K562 (cell line): ENCODE results near the gene SLC2A10. TPM values are rescaled to one million over a fixed set of nuclear protein-coding genes. Genes with fewer than 3 reads are reported as not detected.

Source experiments
- BCOR ChIP-seq: fragments of 450-650 bp; IDR thresholded peaks from 2 replicates; pipeline ENCODE4 v1.6.1; 2016
- CBFA2T2 ChIP-seq: fragments of 450-650 bp; conservative IDR thresholded peaks from 2 replicates; pipeline ENCODE4 v1.6.1; 2017; ENCODE audit warnings: mild to moderate bottlenecking
- ETV1 ChIP-seq: fragments of 450-650 bp; conservative IDR thresholded peaks from 2 replicates; pipeline ENCODE4 v1.6.1; 2016; ENCODE audit warnings: missing genetic modification characterization, control low read depth, low read depth, missing compliant biosample characterization
- MECOM ChIP-seq: fragments of 250-450 bp; sonication (Bioruptor Pico); IDR thresholded peaks from 2 replicates; pipeline ENCODE4 v1.8.0; 2022; ENCODE audit warnings: inconsistent platforms
- U2AF2 ChIP-seq: fragments of 200-400 bp; formaldehyde crosslinking; optimal IDR thresholded peaks from 2 replicates; pipeline ENCODE3; 2017; ENCODE audit warnings: low read depth, mild to moderate bottlenecking, low read length
- polyA plus RNA-seq, 8 experiments: library from polyadenylated mRNA; depleted of rRNA in 4 of 8; stranded (reverse) in 5 of 8; unstranded in 3 of 8; fragments of >200 nt; fragmentation: Nextera tagmentation in 2 of 8; fragmentation: Illumina TruSeq in 1 of 8; extraction: Ambion mirVana in 2 of 8; extraction: Trizol in 1 of 8; gene quantifications; 2 replicates each; pipeline versions ENCODE4 v1.2.1 to v1.2.3, GENCODE V29; 2011 to 2014; ENCODE audit warnings: inconsistent platforms in 1 of 8, missing spikeins in 1 of 8
- total RNA-seq, 7 experiments: library from RNA; depleted of rRNA in 6 of 7; stranded (reverse); fragments of >200 nt in 6 of 7; fragmentation: Illumina TruSeq in 2 of 7; extraction: Trizol in 2 of 7; gene quantifications; 2 replicates each; pipeline versions ENCODE4 v1.2.1 to v1.2.3, GENCODE V29; 2011 to 2021; ENCODE audit warnings: low replicate concordance in 1 of 7
- TF ChIP-seq, protein P1 (sequence below): fragments of 200-600 bp; sonication (generic); IDR thresholded peaks from one replicate; pipeline ENCODE4 v1.6.1; 2012; ENCODE audit warnings: mild to moderate bottlenecking, low read depth, low read length, inconsistent platforms

The SLC2A10 gene
- total and polyA plus RNA-seq, 9 of the 15 experiments (the other 6 are each of a cell fraction or from before 2014, with no cell fraction given) = 0.01 to 1.8 (median 0.10) TPM

DNA sequence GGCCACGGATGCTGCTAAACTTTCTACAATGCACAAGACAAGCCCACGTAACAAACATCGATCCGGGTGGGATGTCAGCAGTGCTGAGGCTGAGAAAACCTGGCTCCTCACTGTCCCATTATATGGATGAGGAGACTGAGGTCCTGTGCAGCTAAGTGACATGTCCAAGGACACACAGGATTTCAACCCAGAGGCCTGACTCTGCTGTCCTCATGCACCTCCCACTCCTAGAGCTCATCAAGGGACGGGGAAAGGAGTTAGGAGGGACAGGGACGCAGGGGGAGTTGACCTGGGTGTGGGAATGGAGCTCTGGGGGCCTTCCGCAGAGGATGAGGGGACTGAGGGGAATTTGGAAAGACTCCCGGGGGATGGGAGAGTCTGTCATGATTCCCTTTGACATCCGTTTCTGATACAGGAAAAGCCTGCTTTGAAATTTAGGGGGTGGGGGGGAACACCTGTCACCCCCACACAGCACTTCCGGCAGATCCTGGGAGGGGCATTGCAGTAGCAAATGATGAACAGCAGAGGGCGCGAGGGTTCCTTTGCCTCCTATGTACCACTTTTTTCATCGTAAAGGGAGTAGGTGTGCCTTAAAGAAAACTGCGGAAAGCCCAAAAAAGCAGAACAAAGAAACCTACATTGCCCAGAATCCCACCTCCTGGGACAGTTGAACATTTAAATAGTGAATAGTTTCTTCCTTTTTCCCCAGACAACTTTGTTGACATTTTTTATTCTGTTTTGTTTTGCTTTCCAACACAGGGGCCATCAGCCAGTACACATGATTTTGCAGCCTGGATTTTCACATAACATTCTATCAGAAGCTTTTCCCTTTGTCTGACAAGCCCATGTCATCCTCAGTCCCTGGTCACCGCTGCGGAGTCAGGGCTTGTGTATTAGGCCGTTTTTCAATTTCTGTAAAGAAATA lies 48.6 kb downstream of the SLC2A10 start (continued):
- TF ChIP-seq, protein P1, sequence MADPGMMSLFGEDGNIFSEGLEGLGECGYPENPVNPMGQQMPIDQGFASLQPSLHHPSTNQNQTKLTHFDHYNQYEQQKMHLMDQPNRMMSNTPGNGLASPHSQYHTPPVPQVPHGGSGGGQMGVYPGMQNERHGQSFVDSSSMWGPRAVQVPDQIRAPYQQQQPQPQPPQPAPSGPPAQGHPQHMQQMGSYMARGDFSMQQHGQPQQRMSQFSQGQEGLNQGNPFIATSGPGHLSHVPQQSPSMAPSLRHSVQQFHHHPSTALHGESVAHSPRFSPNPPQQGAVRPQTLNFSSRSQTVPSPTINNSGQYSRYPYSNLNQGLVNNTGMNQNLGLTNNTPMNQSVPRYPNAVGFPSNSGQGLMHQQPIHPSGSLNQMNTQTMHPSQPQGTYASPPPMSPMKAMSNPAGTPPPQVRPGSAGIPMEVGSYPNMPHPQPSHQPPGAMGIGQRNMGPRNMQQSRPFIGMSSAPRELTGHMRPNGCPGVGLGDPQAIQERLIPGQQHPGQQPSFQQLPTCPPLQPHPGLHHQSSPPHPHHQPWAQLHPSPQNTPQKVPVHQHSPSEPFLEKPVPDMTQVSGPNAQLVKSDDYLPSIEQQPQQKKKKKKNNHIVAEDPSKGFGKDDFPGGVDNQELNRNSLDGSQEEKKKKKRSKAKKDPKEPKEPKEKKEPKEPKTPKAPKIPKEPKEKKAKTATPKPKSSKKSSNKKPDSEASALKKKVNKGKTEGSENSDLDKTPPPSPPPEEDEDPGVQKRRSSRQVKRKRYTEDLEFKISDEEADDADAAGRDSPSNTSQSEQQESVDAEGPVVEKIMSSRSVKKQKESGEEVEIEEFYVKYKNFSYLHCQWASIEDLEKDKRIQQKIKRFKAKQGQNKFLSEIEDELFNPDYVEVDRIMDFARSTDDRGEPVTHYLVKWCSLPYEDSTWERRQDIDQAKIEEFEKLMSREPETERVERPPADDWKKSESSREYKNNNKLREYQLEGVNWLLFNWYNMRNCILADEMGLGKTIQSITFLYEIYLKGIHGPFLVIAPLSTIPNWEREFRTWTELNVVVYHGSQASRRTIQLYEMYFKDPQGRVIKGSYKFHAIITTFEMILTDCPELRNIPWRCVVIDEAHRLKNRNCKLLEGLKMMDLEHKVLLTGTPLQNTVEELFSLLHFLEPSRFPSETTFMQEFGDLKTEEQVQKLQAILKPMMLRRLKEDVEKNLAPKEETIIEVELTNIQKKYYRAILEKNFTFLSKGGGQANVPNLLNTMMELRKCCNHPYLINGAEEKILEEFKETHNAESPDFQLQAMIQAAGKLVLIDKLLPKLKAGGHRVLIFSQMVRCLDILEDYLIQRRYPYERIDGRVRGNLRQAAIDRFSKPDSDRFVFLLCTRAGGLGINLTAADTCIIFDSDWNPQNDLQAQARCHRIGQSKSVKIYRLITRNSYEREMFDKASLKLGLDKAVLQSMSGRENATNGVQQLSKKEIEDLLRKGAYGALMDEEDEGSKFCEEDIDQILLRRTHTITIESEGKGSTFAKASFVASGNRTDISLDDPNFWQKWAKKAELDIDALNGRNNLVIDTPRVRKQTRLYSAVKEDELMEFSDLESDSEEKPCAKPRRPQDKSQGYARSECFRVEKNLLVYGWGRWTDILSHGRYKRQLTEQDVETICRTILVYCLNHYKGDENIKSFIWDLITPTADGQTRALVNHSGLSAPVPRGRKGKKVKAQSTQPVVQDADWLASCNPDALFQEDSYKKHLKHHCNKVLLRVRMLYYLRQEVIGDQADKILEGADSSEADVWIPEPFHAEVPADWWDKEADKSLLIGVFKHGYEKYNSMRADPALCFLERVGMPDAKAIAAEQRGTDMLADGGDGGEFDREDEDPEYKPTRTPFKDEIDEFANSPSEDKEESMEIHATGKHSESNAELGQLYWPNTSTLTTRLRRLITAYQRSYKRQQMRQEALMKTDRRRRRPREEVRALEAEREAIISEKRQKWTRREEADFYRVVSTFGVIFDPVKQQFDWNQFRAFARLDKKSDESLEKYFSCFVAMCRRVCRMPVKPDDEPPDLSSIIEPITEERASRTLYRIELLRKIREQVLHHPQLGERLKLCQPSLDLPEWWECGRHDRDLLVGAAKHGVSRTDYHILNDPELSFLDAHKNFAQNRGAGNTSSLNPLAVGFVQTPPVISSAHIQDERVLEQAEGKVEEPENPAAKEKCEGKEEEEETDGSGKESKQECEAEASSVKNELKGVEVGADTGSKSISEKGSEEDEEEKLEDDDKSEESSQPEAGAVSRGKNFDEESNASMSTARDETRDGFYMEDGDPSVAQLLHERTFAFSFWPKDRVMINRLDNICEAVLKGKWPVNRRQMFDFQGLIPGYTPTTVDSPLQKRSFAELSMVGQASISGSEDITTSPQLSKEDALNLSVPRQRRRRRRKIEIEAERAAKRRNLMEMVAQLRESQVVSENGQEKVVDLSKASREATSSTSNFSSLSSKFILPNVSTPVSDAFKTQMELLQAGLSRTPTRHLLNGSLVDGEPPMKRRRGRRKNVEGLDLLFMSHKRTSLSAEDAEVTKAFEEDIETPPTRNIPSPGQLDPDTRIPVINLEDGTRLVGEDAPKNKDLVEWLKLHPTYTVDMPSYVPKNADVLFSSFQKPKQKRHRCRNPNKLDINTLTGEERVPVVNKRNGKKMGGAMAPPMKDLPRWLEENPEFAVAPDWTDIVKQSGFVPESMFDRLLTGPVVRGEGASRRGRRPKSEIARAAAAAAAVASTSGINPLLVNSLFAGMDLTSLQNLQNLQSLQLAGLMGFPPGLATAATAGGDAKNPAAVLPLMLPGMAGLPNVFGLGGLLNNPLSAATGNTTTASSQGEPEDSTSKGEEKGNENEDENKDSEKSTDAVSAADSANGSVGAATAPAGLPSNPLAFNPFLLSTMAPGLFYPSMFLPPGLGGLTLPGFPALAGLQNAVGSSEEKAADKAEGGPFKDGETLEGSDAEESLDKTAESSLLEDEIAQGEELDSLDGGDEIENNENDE = no peak
- no peak for TF ChIP-seq MECOM
- no peak for TF ChIP-seq U2AF2
- peak; percentile 88 for TF ChIP-seq ETV1 (tag)
- no peak for TF ChIP-seq CBFA2T2
- TF ChIP-seq BCOR = peak; percentile 79; the same call in 1 of the 2 replicates
